ENCODE results near the gene ATOX1.

DNA sequence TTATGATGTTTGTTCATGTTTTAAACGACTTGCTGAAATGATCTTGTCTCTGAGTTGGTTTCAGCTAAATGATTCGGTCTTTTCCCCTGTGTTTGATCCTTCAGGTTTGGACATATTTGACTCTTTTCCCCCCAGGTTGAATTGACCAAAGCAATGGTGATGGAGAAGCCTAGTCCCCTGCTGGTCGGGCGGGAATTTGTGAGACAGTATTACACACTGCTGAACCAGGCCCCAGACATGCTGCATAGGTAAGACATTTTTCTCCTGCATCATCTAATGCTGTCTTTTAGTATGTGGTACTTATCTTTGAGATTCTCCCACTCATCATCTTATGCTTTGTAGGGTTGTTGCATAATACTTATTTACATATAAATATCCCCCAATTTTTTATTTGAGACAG is 28.0 kb upstream of the ATOX1 start:
- TF ChIP-seq, protein P1, sequence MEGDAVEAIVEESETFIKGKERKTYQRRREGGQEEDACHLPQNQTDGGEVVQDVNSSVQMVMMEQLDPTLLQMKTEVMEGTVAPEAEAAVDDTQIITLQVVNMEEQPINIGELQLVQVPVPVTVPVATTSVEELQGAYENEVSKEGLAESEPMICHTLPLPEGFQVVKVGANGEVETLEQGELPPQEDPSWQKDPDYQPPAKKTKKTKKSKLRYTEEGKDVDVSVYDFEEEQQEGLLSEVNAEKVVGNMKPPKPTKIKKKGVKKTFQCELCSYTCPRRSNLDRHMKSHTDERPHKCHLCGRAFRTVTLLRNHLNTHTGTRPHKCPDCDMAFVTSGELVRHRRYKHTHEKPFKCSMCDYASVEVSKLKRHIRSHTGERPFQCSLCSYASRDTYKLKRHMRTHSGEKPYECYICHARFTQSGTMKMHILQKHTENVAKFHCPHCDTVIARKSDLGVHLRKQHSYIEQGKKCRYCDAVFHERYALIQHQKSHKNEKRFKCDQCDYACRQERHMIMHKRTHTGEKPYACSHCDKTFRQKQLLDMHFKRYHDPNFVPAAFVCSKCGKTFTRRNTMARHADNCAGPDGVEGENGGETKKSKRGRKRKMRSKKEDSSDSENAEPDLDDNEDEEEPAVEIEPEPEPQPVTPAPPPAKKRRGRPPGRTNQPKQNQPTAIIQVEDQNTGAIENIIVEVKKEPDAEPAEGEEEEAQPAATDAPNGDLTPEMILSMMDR (conservative IDR thresholded peaks at IDR 0.05), result peak; percentile 5; the same call in 1 of the 2 replicates
- TF ChIP-seq ZFX (IDR thresholded peaks at IDR 0.05), result no peak
